Small intestine (tissue), 7 donors: ENCODE results near the gene CTU1. TPM values are rescaled to one million over a fixed set of nuclear protein-coding genes. Genes with fewer than 3 reads are reported as not detected.

Experiments
- DNase-seq, 2 donors: peaks; one replicate each; pipeline versions ENCODE4 v3.0.0 to v3.0.0-alpha.2; 2013
- FAIRE-seq: peaks from 2 replicates; lab custom pipeline; 2012; peaks lifted over from hg19 to GRCh38; lab: Jason Lieb, UNC
- H3K27ac ChIP-seq, 3 donors: one replicate each; pipeline ENCODE4 v1.5.1; 2013; ENCODE audit warnings: low read length in 2 of 3, mild to moderate bottlenecking in 2 of 3, control low read depth in 1 of 3, inconsistent platforms in 1 of 3, low read depth in 1 of 3, moderate library complexity in 1 of 3
- H3K27me3 ChIP-seq, 3 donors: one replicate each; pipeline ENCODE4 v1.6.1; 2013; ENCODE audit warnings: low read length in 3 of 3, inconsistent platforms in 1 of 3; ENCODE audit not compliant: control insufficient read depth in 3 of 3, insufficient read depth in 3 of 3
- H3K36me3 ChIP-seq, 3 donors: one replicate each; pipeline ENCODE4 v1.6.1; 2013; ENCODE audit warnings: low read length in 3 of 3, inconsistent platforms in 1 of 3, low read depth in 1 of 3, mild to moderate bottlenecking in 1 of 3, moderate library complexity in 1 of 3; ENCODE audit not compliant: control insufficient read depth in 3 of 3, insufficient read depth in 2 of 3
- H3K4me1 ChIP-seq, 3 donors: one replicate each; pipeline ENCODE4 v1.6.1; 2013; ENCODE audit warnings: low read length in 2 of 3, inconsistent platforms in 1 of 3, low read depth in 1 of 3, mild to moderate bottlenecking in 1 of 3, moderate library complexity in 1 of 3; ENCODE audit not compliant: control insufficient read depth in 3 of 3, insufficient read depth in 2 of 3
- H3K4me3 ChIP-seq, 3 donors: one replicate each; pipeline ENCODE4 v1.5.1; 2013; ENCODE audit warnings: low read length in 3 of 3, control low read depth in 1 of 3, inconsistent platforms in 1 of 3, low read depth in 1 of 3, mild to moderate bottlenecking in 1 of 3, moderate library complexity in 1 of 3
- H3K9me3 ChIP-seq, 2 donors: one replicate each; pipeline ENCODE4 v1.6.1; 2013; ENCODE audit warnings: low read depth in 1 of 2, low read length in 1 of 2; ENCODE audit not compliant: control insufficient read depth in 2 of 2, insufficient read depth in 1 of 2
- WGBS, 3 donors: extraction: QIAGEN DNeasy Blood & Tissue Kit; methylation state at CpG; one replicate each; pipeline ENCODE4 v1.1.7; 2013; 5-methylcytosine and 5-hydroxymethylcytosine counted together
- polyA plus RNA-seq, 4 donors: library from polyadenylated mRNA; stranded (reverse) in 3 of 4; unstranded in 1 of 4; fragments of 200-250 nt in 3 of 4; fragments of 120-200 nt in 1 of 4; gene quantifications; one replicate each; pipeline versions ENCODE4 v1.2.1 to v1.2.3, GENCODE V29; 2013
- donor health status: healthy with polysubstance abuse.
- donor health status: control.
- donor health status: control.
- donor health status: Bipolar disorder and iron deficiency.
- donor health status: healthy.

CTU1 gene
- polyA plus RNA-seq, 4 donors: 1.3 to 4.0 (median 2.3) TPM

- Histone ChIP-seq H3K27ac (no peak overlapping the region), H3K4me3 (no peak overlapping the region), H3K9me3 (no peaks in the 10 kb centered on the region), H3K27me3 (no peaks in the 10 kb centered on the region), H3K36me3 (peaks cover 0 to 6% (median 0%) of the 10 kb centered on the region in 3 donors), H3K4me1 (peaks cover 0 to 9% (median 2%) of the 10 kb centered on the region in 3 donors)
- DNase-seq: no peak
- no peak for FAIRE-seq
- WGBS, 3 donors: 68 to 80% (median 70%) methylated on average over 1 of the region's 1 CpG
Measured at GRCh38 chr19:51110666-51110971, 2.4 kb upstream of the CTU1 start.

GRCh38 chr19:51108805-51109146 is 567 bp upstream of the CTU1 start:
- FAIRE-seq: no peak

GRCh38 chr19:51107406-51108065 is 673 bp downstream of the CTU1 start:
- FAIRE-seq (no peak), DNase-seq (no peak)
- Histone ChIP-seq H3K4me3 (peak overlapping the region; percentile 45 to 77 (median 55)), H3K27me3 (no peaks in the 10 kb centered on the region), H3K9me3 (no peaks in the 10 kb centered on the region), H3K4me1 (peaks cover 0 to 9% (median 2%) of the 10 kb centered on the region in 3 donors), H3K27ac (peak overlapping the region in 2 of 3 donors; percentile 3 to 50), H3K36me3 (peaks cover 0 to 24% (median 3%) of the 10 kb centered on the region in 3 donors)
- WGBS, 3 donors: 9 to 17% (median 15%) methylated on average over 18 of the region's 18 CpGs

More at GRCh38 chr19:51108805-51109146, 567 bp upstream of the CTU1 start:
- DNase-seq: no peak
- peaks cover 0 to 18% (median 0%) of the 10 kb centered on the region in 3 donors for H3K36me3 ChIP-seq
- H3K4me1 ChIP-seq: peaks cover 0 to 9% (median 2%) of the 10 kb centered on the region in 3 donors
- 3 to 7% (median 5%) methylated on average over 15 of the region's 15 CpGs for WGBS, 3 donors
- H3K27me3 ChIP-seq: no peaks in the 10 kb centered on the region
- H3K9me3 ChIP-seq: no peaks in the 10 kb centered on the region
- H3K27ac ChIP-seq: peak overlapping the region in 1 of 3 donors; percentile 70
- H3K4me3 ChIP-seq: peak overlapping the region; percentile 38 to 55 (median 54)

- WGBS, 3 donors: 91 to 96% (median 92%) methylated on average over 37 to 49 of the region's 49 CpGs
- DNase-seq (no peak), FAIRE-seq (no peak)
- H3K4me3 ChIP-seq: no peak overlapping the region
- H3K36me3 ChIP-seq: peaks cover 0 to 36% (median 8%) of the 10 kb centered on the region in 3 donors
- no peaks in the 10 kb centered on the region for H3K27me3 ChIP-seq
- H3K9me3 ChIP-seq: no peaks in the 10 kb centered on the region
- peaks cover 0 to 8% (median 2%) of the 10 kb centered on the region in 3 donors for H3K4me1 ChIP-seq
- no peak overlapping the region for H3K27ac ChIP-seq
Measured at GRCh38 chr19:51103926-51104341, 4.3 kb downstream of the CTU1 start.

- peaks cover 0 to 37% (median 8%) of the 10 kb centered on the region in 3 donors for H3K36me3 ChIP-seq
- FAIRE-seq: no peak
Measured at GRCh38 chr19:51102991-51103390, 5.2 kb downstream of the CTU1 start.

GRCh38 chr19:51101171-51101865 is 6.9 kb downstream of the CTU1 start:
- H3K4me1 ChIP-seq: no peaks in the 10 kb centered on the region
- WGBS, 3 donors: 48 to 70% (median 62%) methylated on average over 5 of the region's 5 CpGs
- H3K9me3 ChIP-seq: no peaks in the 10 kb centered on the region
- H3K4me3 ChIP-seq: no peak overlapping the region
- FAIRE-seq (no peak), DNase-seq (no peak)
- no peaks in the 10 kb centered on the region for H3K27me3 ChIP-seq
- H3K36me3 ChIP-seq: peaks cover 0 to 44% (median 8%) of the 10 kb centered on the region in 3 donors
- no peak overlapping the region for H3K27ac ChIP-seq

More at GRCh38 chr19:51102991-51103390, 5.2 kb downstream of the CTU1 start:
- DNase-seq: no peak
- 86 to 95% (median 89%) methylated on average over 7 of the region's 7 CpGs for WGBS, 3 donors
- H3K27me3 ChIP-seq: no peaks in the 10 kb centered on the region
- no peak overlapping the region for H3K4me3 ChIP-seq
- no peak overlapping the region for H3K27ac ChIP-seq
- peaks cover 0 to 5% (median 0%) of the 10 kb centered on the region in 3 donors for H3K4me1 ChIP-seq
- no peaks in the 10 kb centered on the region for H3K9me3 ChIP-seq

GRCh38 chr19:51100601-51101000 is 7.6 kb downstream of the CTU1 start:
- DNase-seq: no peak
- 59 to 75% (median 63%) methylated on average over 3 of the region's 3 CpGs for WGBS, 3 donors
- FAIRE-seq: no peak
- Histone ChIP-seq H3K36me3 (peaks cover 0 to 38% (median 8%) of the 10 kb centered on the region in 3 donors), H3K4me1 (no peaks in the 10 kb centered on the region), H3K4me3 (no peak overlapping the region), H3K27me3 (no peaks in the 10 kb centered on the region), H3K27ac (no peak overlapping the region), H3K9me3 (no peaks in the 10 kb centered on the region)

GRCh38 chr19:51099047-51099382 is 9.2 kb downstream of the CTU1 start:
- FAIRE-seq: no peak

More at GRCh38 chr19:51099047-51099382, 9.2 kb downstream of the CTU1 start:
- no peaks in the 10 kb centered on the region for H3K4me1 ChIP-seq
- WGBS, 3 donors: 70 to 97% (median 96%) methylated on average over 18 to 22 of the region's 22 CpGs
- no peak overlapping the region for H3K4me3 ChIP-seq
- peaks cover 0 to 28% (median 8%) of the 10 kb centered on the region in 3 donors for H3K36me3 ChIP-seq
- no peak for DNase-seq
- H3K27ac ChIP-seq: no peak overlapping the region
- no peaks in the 10 kb centered on the region for H3K27me3 ChIP-seq
- H3K9me3 ChIP-seq: no peaks in the 10 kb centered on the region
